WTC11 (cell line): ENCODE data around the gene MAP4K1.

Experiments used
- CREM ChIP-seq: sonication (generic); formaldehyde crosslinking; IDR thresholded peaks from 2 replicates; pipeline ENCODE4 v1.8.1; 2022; ENCODE audit warnings: mild to moderate bottlenecking, missing genetic modification reagents, moderate library complexity
- JUN ChIP-seq: sonication (generic); formaldehyde crosslinking; IDR thresholded peaks from 2 replicates; pipeline ENCODE4 v1.8.0; 2023; ENCODE audit warnings: mild to moderate bottlenecking, missing genetic modification reagents
- NR3C1 ChIP-seq: sonication (generic); formaldehyde crosslinking; conservative IDR thresholded peaks from 2 replicates; pipeline ENCODE4 v1.8.1; 2023; ENCODE audit warnings: low read depth, mild to moderate bottlenecking, missing genetic modification reagents
- TCF7 ChIP-seq: sonication (generic); formaldehyde crosslinking; IDR thresholded peaks from 2 replicates; pipeline ENCODE4 v1.8.0; 2022; ENCODE audit warnings: mild to moderate bottlenecking, low read depth, missing genetic modification reagents, moderate library complexity
- TP53 ChIP-seq: sonication (generic); formaldehyde crosslinking; IDR thresholded peaks from 2 replicates; pipeline ENCODE4 v1.8.1; 2023; ENCODE audit warnings: mild to moderate bottlenecking, missing genetic modification reagents
- TF ChIP-seq, protein P1 (sequence below): sonication (generic); formaldehyde crosslinking; IDR thresholded peaks from 2 replicates; pipeline ENCODE4 v1.8.1; 2023; ENCODE audit warnings: mild to moderate bottlenecking, missing genetic modification reagents
- TF ChIP-seq, protein P2 (sequence below): fragments of 200-600 bp; IDR thresholded peaks from 2 replicates; pipeline ENCODE4 v1.8.0; 2022; ENCODE audit warnings: antibody characterized with exemption
- TF ChIP-seq, protein P3 (sequence below): sonication (generic); formaldehyde crosslinking; IDR thresholded peaks from 2 replicates; pipeline ENCODE4 v1.8.0; 2022; ENCODE audit warnings: mild to moderate bottlenecking, missing genetic modification reagents
- TF ChIP-seq, protein P4 (sequence below): sonication (generic); formaldehyde crosslinking; IDR thresholded peaks from 2 replicates; pipeline ENCODE4 v1.8.1; 2023; ENCODE audit warnings: mild to moderate bottlenecking, missing genetic modification reagents, moderate library complexity
- TF ChIP-seq, protein P5 (sequence below): sonication (generic); formaldehyde crosslinking; IDR thresholded peaks from 2 replicates; pipeline ENCODE4 v1.8.1; 2022; ENCODE audit warnings: missing genetic modification reagents, borderline replicate concordance

DNA sequence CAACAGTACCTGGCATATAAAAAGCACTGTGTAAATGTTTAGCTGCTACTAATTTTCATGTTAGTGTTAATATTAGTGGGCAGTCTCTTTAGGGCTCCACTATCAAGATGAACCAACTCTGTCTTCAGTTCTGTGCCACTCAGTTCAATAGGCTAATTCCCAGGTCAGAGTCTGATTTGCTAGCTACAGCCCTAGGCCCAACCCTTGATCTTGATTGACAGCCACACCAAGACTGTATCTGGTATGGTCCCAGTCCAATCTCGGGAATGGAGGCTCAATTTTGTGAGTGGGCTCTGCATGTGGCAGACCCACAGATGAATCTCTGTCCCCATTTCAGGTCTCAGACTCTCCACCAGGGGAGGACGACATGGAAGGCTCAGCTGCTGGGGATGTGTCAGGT, 46.1 kb downstream of the MAP4K1 start:
- no peak for TF ChIP-seq TCF7
- TF ChIP-seq, protein P1, sequence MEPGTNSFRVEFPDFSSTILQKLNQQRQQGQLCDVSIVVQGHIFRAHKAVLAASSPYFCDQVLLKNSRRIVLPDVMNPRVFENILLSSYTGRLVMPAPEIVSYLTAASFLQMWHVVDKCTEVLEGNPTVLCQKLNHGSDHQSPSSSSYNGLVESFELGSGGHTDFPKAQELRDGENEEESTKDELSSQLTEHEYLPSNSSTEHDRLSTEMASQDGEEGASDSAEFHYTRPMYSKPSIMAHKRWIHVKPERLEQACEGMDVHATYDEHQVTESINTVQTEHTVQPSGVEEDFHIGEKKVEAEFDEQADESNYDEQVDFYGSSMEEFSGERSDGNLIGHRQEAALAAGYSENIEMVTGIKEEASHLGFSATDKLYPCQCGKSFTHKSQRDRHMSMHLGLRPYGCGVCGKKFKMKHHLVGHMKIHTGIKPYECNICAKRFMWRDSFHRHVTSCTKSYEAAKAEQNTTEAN (CRISPR knock-in tag) = no peak
- no peak for TF ChIP-seq CREM (CRISPR knock-in tag)
- TF ChIP-seq, protein P2, sequence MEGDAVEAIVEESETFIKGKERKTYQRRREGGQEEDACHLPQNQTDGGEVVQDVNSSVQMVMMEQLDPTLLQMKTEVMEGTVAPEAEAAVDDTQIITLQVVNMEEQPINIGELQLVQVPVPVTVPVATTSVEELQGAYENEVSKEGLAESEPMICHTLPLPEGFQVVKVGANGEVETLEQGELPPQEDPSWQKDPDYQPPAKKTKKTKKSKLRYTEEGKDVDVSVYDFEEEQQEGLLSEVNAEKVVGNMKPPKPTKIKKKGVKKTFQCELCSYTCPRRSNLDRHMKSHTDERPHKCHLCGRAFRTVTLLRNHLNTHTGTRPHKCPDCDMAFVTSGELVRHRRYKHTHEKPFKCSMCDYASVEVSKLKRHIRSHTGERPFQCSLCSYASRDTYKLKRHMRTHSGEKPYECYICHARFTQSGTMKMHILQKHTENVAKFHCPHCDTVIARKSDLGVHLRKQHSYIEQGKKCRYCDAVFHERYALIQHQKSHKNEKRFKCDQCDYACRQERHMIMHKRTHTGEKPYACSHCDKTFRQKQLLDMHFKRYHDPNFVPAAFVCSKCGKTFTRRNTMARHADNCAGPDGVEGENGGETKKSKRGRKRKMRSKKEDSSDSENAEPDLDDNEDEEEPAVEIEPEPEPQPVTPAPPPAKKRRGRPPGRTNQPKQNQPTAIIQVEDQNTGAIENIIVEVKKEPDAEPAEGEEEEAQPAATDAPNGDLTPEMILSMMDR = no peak
- TF ChIP-seq, protein P3, sequence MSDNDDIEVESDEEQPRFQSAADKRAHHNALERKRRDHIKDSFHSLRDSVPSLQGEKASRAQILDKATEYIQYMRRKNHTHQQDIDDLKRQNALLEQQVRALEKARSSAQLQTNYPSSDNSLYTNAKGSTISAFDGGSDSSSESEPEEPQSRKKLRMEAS (CRISPR knock-in tag) = no peak
- TF ChIP-seq, protein P4, sequence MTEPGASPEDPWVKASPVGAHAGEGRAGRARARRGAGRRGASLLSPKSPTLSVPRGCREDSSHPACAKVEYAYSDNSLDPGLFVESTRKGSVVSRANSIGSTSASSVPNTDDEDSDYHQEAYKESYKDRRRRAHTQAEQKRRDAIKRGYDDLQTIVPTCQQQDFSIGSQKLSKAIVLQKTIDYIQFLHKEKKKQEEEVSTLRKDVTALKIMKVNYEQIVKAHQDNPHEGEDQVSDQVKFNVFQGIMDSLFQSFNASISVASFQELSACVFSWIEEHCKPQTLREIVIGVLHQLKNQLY (CRISPR knock-in tag) = no peak
- no peak for TF ChIP-seq JUN
- TF ChIP-seq, protein P5, sequence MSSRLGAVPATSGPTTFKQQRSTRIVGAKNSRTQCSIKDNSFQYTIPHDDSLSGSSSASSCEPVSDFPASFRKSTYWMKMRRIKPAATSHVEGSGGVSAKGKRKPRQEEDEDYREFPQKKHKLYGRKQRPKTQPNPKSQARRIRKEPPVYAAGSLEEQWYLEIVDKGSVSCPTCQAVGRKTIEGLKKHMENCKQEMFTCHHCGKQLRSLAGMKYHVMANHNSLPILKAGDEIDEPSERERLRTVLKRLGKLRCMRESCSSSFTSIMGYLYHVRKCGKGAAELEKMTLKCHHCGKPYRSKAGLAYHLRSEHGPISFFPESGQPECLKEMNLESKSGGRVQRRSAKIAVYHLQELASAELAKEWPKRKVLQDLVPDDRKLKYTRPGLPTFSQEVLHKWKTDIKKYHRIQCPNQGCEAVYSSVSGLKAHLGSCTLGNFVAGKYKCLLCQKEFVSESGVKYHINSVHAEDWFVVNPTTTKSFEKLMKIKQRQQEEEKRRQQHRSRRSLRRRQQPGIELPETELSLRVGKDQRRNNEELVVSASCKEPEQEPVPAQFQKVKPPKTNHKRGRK (CRISPR knock-in tag) = no peak
- no peak for TF ChIP-seq NR3C1 (CRISPR knock-in tag)
- TF ChIP-seq TP53 (CRISPR knock-in tag) = no peak
